ENCODE data around the gene UMOD. TPM values are rescaled to one million over a fixed set of nuclear protein-coding genes. Genes with fewer than 3 reads are reported as not detected.

Gene UMOD
- total and polyA plus RNA-seq, 2 donors (not counting 3 experiments of a cell fraction or from before 2014, with no cell fraction given): not detected

GRCh38 chr16:20301840-20302239 is 50.7 kb downstream of the UMOD start:
- Histone ChIP-seq H3K4me2 (ENCODE audit: insufficient read depth, low read length) (no peak overlapping the region), H4K20me1 (replicated peaks; ENCODE audit: control insufficient read depth, extremely low read depth, insufficient read depth, low read length) (no peaks in the 10 kb centered on the region), H3K79me2 (ENCODE audit: control insufficient read depth, insufficient read depth, low read length) (no peaks in the 10 kb centered on the region), H2AFZ (ENCODE audit: low read depth, low read length) (no peak overlapping the region), H3K36me3 (ENCODE audit: control insufficient read depth in 2 of 2, extremely low read depth in 1 of 2, insufficient read depth in 2 of 2, low read length in 2 of 2) (no peaks in the 10 kb centered on the region), H3K4me1 (ENCODE audit: control insufficient read depth, extremely low read depth, insufficient read depth, low read length) (no peaks in the 10 kb centered on the region), H3K27ac (ENCODE audit: insufficient read depth, low read depth, low read length) (no peak overlapping the region), H3K27me3 (ENCODE audit: control insufficient read depth in 2 of 2, insufficient read depth in 2 of 2, low read length in 2 of 2) (no peaks in the 10 kb centered on the region), H3K9me3 (replicated peaks; ENCODE audit: control insufficient read depth, insufficient read depth, low read length) (no peaks in the 10 kb centered on the region), H3K4me3 (replicated peaks in 1 of 3; ENCODE audit: insufficient read depth in 1 of 3, low read depth in 1 of 3, low read length in 3 of 3) (no peak overlapping the region), H3K9ac (replicated peaks; ENCODE audit: extremely low read depth, insufficient read depth, low read length) (no peak overlapping the region), H3K9me1 (replicated peaks; ENCODE audit: control insufficient read depth, extremely low read depth, insufficient read depth, low read length) (no peaks in the 10 kb centered on the region)
- intact Hi-C loops (cut with micrococcal nuclease) (loop anchor here (10.0 kb wide), 1 partner anchor 317 kb away; no protein-coding TSS in a partner anchor), dilution Hi-C loops (cut with MboI; ENCODE audit: extremely low pct_ligation_motif_present, low sequenced_read_pairs) (no loop called here)
- no peak for FAIRE-seq
- CTCF ChIA-PET: interaction anchor here (2.4 to 5.9 kb wide), 4 partner anchors 10 to 402 kb away, joined by 10 to 264 read pairs (median 40); no protein-coding TSS in a partner anchor
- BruUV-seq (replicated peaks): no TSS peak
- DNase-seq (ENCODE audit: low read depth, low spot score): no peak
- POLR2A ChIA-PET: no interaction called here
- no peak for TF ChIP-seq CTCF (IDR thresholded peaks at IDR 0.05; ENCODE audit: extremely low read depth in 1 of 2, insufficient read depth in 1 of 2, low read depth in 1 of 2, low read length in 2 of 2)
- no peak for TF ChIP-seq JUN (IDR thresholded peaks at IDR 0.05; ENCODE audit: borderline replicate concordance, insufficient read depth, insufficient read length, low read depth)
- no peak for TF ChIP-seq EZH2 (IDR thresholded peaks at IDR 0.05; ENCODE audit: borderline replicate concordance, low read depth, low read length, severe bottlenecking)
- TF ChIP-seq MYC (IDR thresholded peaks at IDR 0.05; ENCODE audit: low read depth, low read length): no peak
- no peak for TF ChIP-seq POLR2AphosphoS5 (IDR thresholded peaks at IDR 0.05; ENCODE audit: insufficient read depth, low read depth, low read length)
- TF ChIP-seq MAX (IDR thresholded peaks at IDR 0.05; ENCODE audit: insufficient read depth, insufficient read length): no peak
- TF ChIP-seq POLR2A (IDR thresholded peaks at IDR 0.05; ENCODE audit: low read depth, low read length): no peak
- no peak for TF ChIP-seq FOS (IDR thresholded peaks at IDR 0.05; ENCODE audit: borderline replicate concordance, insufficient read depth, low read length)
- no peak for TF ChIP-seq GATA2 (IDR thresholded peaks at IDR 0.05; ENCODE audit: insufficient read depth, insufficient read length, low read depth, low read length)
